ENCODE data around the gene PABPN1.

DNA sequence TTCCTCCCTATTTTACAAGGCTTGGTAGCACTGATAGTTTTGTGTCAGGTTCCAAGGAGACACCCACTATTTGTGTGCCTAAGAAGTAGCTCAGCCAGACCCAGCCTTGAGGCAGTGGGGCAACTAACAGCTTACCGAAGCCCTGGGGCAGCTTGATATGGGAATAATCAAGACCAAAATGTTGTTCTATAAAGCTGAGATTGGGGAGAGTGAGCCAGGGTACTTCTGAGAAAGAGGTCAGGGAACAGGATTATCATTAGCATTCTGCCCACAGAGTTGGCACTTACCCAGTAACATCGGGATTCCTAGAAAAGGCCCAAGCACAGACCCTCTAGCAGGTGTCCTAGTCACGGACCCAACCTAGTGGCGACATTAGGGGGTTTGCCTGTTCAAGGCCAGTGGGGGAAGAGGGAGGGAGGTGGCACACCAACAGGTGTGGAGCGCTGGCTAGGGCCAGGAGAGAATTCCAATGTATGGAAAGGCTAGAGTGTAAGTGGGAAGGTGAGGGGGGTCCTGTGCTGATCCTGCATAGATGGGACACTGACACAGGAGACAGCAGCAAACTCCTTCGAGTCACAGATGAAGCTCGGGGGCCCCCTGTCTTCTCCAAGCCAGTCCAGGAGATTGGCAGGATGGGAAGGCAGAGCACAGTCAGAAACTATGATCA lies 23.5 kb upstream of the PABPN1 start:
- TF ChIP-seq, protein P1, sequence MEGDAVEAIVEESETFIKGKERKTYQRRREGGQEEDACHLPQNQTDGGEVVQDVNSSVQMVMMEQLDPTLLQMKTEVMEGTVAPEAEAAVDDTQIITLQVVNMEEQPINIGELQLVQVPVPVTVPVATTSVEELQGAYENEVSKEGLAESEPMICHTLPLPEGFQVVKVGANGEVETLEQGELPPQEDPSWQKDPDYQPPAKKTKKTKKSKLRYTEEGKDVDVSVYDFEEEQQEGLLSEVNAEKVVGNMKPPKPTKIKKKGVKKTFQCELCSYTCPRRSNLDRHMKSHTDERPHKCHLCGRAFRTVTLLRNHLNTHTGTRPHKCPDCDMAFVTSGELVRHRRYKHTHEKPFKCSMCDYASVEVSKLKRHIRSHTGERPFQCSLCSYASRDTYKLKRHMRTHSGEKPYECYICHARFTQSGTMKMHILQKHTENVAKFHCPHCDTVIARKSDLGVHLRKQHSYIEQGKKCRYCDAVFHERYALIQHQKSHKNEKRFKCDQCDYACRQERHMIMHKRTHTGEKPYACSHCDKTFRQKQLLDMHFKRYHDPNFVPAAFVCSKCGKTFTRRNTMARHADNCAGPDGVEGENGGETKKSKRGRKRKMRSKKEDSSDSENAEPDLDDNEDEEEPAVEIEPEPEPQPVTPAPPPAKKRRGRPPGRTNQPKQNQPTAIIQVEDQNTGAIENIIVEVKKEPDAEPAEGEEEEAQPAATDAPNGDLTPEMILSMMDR (IDR thresholded peaks at IDR 0.05; ENCODE audit: insufficient read depth, low read depth, low read length), result no peak
- TF ChIP-seq EZH2 (IDR thresholded peaks at IDR 0.05; ENCODE audit: insufficient read depth, low read length), result no peak
